Measurements from ENCODE around the gene MTF2.
"Not testable (repeated sequence)": the region's sequence is repeated elsewhere in the genome, so short reads cannot be mapped to it uniquely, and the experiment has no call there.

MTF2 gene

GRCh38 chr1:93143769-93144168, 64.7 kb downstream of the MTF2 start:
- DNase-seq = no peak

- no peak for DNase-seq
These were observed 68.9 kb downstream of the MTF2 start for GRCh38 chr1:93148001-93148400.

GRCh38 chr1:93150729-93151128, 71.6 kb downstream of the MTF2 start:
- DNase-seq = no peak

GRCh38 chr1:93151474-93151873, 72.4 kb downstream of the MTF2 start:
- no peak for DNase-seq

GRCh38 chr1:93152835-93153234, 73.8 kb downstream of the MTF2 start:
- no peak for DNase-seq

GRCh38 chr1:93154898-93155297, 75.8 kb downstream of the MTF2 start:
- DNase-seq = no peak

- DNase-seq = no peak
These were observed 76.3 kb downstream of the MTF2 start for GRCh38 chr1:93155335-93155734.

- no peak for DNase-seq
These were observed 80.3 kb downstream of the MTF2 start for GRCh38 chr1:93159337-93159736.

- DNase-seq = not testable (repeated sequence)
These were observed 84.2 kb downstream of the MTF2 start for GRCh38 chr1:93163314-93163713.

GRCh38 chr1:93164816-93165215, 85.7 kb downstream of the MTF2 start:
- no peak for DNase-seq

- not testable (repeated sequence) for DNase-seq
These were observed 86.8 kb downstream of the MTF2 start for GRCh38 chr1:93165895-93166294.

GRCh38 chr1:93167006-93167405, 87.9 kb downstream of the MTF2 start:
- DNase-seq = no peak

GRCh38 chr1:93170141-93170678, 91.1 kb downstream of the MTF2 start:
- not testable (repeated sequence) for DNase-seq

- no peak for DNase-seq
These were observed 92.5 kb downstream of the MTF2 start for GRCh38 chr1:93171549-93172034.

GRCh38 chr1:93172778-93173177, 93.7 kb downstream of the MTF2 start:
- DNase-seq = no peak

- DNase-seq = not testable (repeated sequence)
These were observed 95.6 kb downstream of the MTF2 start for GRCh38 chr1:93174638-93175037.

- no peak for DNase-seq
These were observed 98.9 kb downstream of the MTF2 start for GRCh38 chr1:93177991-93178390.

- DNase-seq = no peak
These were observed 99.3 kb downstream of the MTF2 start for GRCh38 chr1:93178418-93178817.

- DNase-seq = peak; percentile 95
These were observed 101.0 kb downstream of the MTF2 start, which contains the start of gene TMED5 for GRCh38 chr1:93179886-93180722. TSS of gene TMED5 (minus strand) at chr1:93180413. CDS start at chr1:93180242, 171 bp downstream.

GRCh38 chr1:93180723-93181613, 101.9 kb downstream of the MTF2 start, which contains the start of gene CCDC18:
TSS of gene CCDC18 (plus strand) at chr1:93180724. CDS start at chr1:93183362, 2,638 bp downstream.
- DNase-seq = peak; percentile 64

- no peak for DNase-seq
These were observed 107.6 kb downstream of the MTF2 start for GRCh38 chr1:93186667-93187066.
